Neural cell (in vitro differentiated cells): Measurements from ENCODE around the gene PDAP1.

Source experiments
- TAF1 ChIP-seq: IDR thresholded peaks from 2 replicates; pipeline ENCODE4 v1.6.1; 2012; ENCODE audit warnings: low read depth
- TF ChIP-seq, protein P1 (sequence below): fragments of 450-650 bp; IDR thresholded peaks from 2 replicates; pipeline ENCODE4 v1.5.1; 2014; ENCODE audit warnings: antibody characterized with exemption, mild to moderate bottlenecking, moderate library complexity; ENCODE audit not compliant: poor library complexity, severe bottlenecking
- TF ChIP-seq, protein P2 (sequence below): IDR thresholded peaks from 2 replicates; pipeline ENCODE4 v1.6.1; 2012; ENCODE audit warnings: borderline replicate concordance

DNA sequence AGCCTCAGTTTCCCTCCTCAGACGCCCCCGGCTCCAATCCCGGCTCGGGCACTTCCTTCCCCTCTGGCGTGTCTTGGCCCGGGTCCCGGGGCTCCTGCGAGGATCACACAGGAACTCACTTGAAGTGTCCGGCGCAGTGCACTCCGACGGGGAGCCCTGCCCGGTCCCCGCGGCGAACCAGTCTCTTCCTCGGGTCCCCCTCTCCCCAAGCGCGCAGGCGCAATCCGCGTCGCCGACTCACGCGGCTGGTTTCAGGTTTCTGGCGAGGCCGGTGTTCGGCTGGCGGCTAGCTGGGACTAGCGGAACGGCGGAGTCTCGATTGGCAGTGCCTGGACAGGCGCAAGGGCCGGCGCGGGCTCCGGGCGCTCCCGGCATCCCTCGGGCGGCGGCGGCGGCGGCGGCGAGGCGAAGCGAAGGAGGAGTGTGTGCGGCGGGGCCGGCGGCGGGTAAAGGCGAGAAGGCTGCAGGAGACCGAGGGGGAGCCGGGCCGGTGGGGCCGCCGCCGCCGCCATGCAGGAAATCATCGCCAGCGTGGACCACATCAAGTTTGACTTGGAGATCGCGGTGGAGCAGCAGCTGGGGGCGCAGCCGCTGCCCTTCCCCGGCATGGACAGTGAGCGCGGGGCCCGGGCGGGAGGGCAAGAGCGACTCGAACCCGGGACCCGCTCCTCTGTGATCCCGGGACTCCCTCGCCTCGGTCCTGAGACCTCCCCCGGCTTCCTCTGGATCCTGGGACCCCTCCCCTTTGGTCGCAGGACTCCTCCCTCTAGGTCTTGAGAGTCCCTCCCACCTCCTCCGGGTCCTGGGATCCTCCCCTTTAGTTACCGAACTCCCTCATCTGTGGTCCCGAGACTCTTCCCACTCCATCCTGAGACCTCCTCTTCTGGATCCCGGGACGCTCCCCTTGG lies 30.4 kb upstream of the PDAP1 start, which contains the start of the genes CPSF4 and PTCD1:
- TF ChIP-seq, protein P1, sequence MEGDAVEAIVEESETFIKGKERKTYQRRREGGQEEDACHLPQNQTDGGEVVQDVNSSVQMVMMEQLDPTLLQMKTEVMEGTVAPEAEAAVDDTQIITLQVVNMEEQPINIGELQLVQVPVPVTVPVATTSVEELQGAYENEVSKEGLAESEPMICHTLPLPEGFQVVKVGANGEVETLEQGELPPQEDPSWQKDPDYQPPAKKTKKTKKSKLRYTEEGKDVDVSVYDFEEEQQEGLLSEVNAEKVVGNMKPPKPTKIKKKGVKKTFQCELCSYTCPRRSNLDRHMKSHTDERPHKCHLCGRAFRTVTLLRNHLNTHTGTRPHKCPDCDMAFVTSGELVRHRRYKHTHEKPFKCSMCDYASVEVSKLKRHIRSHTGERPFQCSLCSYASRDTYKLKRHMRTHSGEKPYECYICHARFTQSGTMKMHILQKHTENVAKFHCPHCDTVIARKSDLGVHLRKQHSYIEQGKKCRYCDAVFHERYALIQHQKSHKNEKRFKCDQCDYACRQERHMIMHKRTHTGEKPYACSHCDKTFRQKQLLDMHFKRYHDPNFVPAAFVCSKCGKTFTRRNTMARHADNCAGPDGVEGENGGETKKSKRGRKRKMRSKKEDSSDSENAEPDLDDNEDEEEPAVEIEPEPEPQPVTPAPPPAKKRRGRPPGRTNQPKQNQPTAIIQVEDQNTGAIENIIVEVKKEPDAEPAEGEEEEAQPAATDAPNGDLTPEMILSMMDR: no peak
- TF ChIP-seq TAF1: peak; percentile 60
- TF ChIP-seq, protein P2, sequence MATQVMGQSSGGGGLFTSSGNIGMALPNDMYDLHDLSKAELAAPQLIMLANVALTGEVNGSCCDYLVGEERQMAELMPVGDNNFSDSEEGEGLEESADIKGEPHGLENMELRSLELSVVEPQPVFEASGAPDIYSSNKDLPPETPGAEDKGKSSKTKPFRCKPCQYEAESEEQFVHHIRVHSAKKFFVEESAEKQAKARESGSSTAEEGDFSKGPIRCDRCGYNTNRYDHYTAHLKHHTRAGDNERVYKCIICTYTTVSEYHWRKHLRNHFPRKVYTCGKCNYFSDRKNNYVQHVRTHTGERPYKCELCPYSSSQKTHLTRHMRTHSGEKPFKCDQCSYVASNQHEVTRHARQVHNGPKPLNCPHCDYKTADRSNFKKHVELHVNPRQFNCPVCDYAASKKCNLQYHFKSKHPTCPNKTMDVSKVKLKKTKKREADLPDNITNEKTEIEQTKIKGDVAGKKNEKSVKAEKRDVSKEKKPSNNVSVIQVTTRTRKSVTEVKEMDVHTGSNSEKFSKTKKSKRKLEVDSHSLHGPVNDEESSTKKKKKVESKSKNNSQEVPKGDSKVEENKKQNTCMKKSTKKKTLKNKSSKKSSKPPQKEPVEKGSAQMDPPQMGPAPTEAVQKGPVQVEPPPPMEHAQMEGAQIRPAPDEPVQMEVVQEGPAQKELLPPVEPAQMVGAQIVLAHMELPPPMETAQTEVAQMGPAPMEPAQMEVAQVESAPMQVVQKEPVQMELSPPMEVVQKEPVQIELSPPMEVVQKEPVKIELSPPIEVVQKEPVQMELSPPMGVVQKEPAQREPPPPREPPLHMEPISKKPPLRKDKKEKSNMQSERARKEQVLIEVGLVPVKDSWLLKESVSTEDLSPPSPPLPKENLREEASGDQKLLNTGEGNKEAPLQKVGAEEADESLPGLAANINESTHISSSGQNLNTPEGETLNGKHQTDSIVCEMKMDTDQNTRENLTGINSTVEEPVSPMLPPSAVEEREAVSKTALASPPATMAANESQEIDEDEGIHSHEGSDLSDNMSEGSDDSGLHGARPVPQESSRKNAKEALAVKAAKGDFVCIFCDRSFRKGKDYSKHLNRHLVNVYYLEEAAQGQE: no peak
